Liver (tissue), 3 donors: ENCODE results near the gene P2RX5.

Experiments
- ATF3 ChIP-seq: IDR thresholded peaks from 2 replicates; pipeline ENCODE4 v1.6.1; 2016; ENCODE audit warnings: antibody characterized with exemption
- CTCF ChIP-seq: fragments of 150-350 bp; IDR thresholded peaks from 2 replicates; pipeline ENCODE4 v1.5.1; 2017; ENCODE audit warnings: improper control_type of control experiment, low read depth, low read length; ENCODE audit not compliant: missing input control
- MAX ChIP-seq: IDR thresholded peaks from 2 replicates; pipeline ENCODE4 v1.6.1; 2016; ENCODE audit warnings: antibody characterized with exemption
- REST ChIP-seq: IDR thresholded peaks from 2 replicates; pipeline ENCODE4 v1.6.1; 2016; ENCODE audit warnings: antibody characterized with exemption, mild to moderate bottlenecking
- TAF1 ChIP-seq: conservative IDR thresholded peaks from 2 replicates; pipeline ENCODE4 v1.6.1; 2016; ENCODE audit warnings: antibody characterized with exemption, mild to moderate bottlenecking
- YY1 ChIP-seq: IDR thresholded peaks from 2 replicates; pipeline ENCODE4 v1.6.1; 2016; ENCODE audit warnings: antibody characterized with exemption, mild to moderate bottlenecking
- ZBTB33 ChIP-seq: IDR thresholded peaks from 2 replicates; pipeline ENCODE4 v1.6.1; 2016; ENCODE audit warnings: antibody characterized with exemption
- donor health status: healthy.
- donor health status: healthy.

GRCh38 chr17:3660311-3660891 lies 35.6 kb downstream of the P2RX5 start:
- TF ChIP-seq ZBTB33: no peak
- TF ChIP-seq CTCF: no peak
- TF ChIP-seq YY1: no peak
- TF ChIP-seq TAF1: no peak
- TF ChIP-seq ATF3: no peak
- no peak for TF ChIP-seq MAX
- TF ChIP-seq REST: no peak
